GM21737 (cell line): ENCODE measurements around the gene ABL1.

Source experiments
- ATAC-seq: cut with Tn5 transposase; IDR thresholded peaks from one replicate; pipeline ENCODE4 v1.9.1; 2021; ENCODE audit warnings: mild to moderate bottlenecking, moderate library complexity; ENCODE audit not compliant: unreplicated experiment

The ABL1 gene

DNA sequence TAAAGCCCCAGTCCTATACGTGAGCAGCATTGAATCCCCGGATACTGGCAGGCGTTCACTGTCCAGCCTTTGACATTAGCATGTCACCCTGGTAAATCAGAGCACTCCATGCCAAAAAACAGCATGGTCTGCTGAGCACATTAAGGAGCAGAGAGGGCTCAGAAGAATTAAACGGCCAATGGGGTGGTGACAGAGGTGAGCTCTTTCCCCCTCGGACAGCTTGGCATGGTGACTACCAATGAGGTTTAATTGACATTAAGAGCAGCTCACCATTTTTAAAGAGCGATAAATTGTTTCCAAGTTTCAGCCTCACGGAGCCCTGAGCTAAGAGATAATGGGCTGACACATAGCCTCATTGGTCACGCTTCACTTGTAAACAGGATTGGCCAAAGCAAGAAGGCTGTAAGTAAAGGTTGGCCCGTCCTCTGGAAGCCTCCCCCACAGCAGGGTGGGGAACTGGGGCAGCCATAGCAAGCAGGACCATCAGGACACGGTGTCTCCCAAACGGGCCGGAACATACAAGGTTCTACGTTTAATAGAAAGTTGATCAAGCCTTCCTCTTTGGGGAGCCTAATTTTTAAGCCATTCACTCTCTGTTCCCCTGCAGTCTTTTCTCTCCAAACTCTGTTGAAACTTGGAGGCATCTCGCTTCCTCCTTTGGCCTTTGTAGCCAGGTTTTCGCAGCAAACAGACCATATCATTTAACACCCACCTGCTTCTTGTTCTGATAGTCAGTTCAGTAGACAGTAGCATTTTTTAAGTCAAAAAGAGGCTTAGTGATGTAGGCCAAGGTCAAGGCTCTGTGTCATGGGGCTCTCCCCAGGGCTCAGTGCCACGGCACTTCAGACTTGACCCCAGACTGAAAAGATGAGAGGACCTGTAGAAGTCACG is 35.7 kb downstream of the ABL1 start:
- ATAC-seq: no peak

DNA sequence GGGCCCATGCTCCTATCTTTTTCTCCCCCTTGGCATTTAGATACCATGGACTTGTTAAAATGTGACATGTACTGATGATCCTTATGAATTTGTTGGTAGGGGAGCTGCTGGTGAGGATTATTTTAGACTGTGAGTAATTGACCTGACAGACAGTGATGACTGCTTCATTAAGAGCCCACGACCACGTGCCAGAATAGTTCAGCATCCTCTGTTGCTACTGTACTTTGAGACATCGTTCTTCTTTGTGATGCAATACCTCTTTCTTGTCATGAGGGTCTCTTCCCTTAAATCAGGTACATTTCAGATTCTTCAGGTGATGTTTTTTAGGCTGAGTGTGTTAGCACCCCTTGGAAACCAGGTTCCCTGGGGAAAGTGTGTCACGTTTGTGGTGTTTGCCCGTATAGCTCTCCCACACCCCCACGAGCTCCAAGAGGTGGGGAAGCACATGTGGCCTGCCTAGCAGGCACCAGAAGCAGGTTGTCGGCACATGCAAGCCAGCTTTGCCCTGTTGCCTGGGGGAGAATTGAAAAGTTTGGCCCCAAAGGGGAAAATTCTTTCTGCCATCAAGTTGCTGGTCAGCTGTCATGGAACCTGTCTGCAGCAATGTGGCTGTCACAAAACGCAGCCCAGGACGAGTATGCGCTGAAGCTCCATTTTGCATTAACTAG is 36.5 kb downstream of the ABL1 start:
- ATAC-seq: no peak

DNA sequence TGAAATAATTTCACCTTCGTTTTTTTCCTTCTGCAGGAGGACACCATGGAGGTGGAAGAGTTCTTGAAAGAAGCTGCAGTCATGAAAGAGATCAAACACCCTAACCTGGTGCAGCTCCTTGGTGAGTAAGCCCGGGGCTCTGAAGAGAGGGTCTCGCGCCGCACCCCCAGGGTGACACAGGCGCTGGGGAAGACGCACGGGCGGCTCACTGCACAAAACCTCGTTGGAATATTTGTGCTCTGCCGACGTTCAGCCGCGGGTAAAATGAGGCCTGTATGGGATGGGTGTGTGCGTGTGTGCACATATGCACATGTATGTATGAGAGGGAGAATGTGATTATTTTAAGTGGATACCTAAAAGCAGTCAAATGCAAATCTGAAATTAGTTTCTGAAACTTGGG is 37.0 kb downstream of the ABL1 start:
- no peak for ATAC-seq

DNA sequence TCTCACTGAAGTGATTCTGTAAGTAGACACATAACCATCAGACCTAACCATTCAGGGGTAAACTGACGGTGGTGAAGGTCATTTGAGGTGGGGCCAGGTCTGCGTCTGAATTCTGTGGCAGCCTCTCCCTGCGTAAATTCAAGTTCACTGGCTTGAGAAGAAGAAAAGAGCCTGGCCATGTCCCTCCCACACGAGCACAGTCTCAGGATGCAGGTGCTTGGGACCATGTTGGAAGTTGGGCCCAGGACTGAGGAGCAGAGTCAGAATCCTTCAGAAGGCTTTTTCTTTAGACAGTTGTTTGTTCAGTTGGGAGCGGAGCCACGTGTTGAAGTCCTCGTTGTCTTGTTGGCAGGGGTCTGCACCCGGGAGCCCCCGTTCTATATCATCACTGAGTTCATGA is 37.5 kb downstream of the ABL1 start:
- ATAC-seq: no peak

DNA sequence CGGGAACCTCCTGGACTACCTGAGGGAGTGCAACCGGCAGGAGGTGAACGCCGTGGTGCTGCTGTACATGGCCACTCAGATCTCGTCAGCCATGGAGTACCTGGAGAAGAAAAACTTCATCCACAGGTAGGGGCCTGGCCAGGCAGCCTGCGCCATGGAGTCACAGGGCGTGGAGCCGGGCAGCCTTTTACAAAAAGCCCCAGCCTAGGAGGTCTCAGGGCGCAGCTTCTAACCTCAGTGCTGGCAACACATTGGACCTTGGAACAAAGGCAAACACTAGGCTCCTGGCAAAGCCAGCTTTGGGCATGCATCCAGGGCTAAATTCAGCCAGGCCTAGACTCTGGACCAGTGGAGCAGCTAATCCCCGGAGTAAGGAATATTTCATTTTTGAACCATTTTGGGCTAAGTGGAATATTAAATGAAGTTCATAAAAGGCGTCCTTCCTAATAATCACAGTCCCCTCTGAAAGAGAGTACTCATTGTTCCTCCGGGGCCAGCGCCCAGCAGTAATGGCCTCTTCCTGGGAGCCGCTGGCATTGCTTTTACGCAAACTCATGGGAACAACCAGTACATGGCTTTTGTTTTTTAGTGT is 38.0 kb downstream of the ABL1 start:
- no peak for ATAC-seq

DNA sequence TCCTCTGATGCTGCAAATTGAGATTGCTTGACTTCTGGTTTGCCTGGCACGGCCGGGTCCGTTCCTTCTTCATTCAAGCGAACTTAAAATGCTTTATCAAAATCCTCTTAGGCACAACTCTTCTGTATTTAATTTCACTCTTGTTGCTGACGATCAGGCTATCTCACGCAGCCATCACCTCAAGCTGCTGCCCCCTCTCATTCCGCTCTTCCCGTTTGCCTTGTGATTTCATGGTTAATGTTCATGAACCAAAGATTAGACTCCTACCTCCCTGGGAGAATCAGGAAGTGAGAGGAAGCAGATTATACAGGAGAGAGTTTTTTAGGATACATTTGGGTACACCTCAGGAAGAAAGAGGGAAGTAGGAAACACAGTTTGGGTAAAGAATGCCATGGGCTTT is 38.9 kb downstream of the ABL1 start:
- ATAC-seq: no peak

DNA sequence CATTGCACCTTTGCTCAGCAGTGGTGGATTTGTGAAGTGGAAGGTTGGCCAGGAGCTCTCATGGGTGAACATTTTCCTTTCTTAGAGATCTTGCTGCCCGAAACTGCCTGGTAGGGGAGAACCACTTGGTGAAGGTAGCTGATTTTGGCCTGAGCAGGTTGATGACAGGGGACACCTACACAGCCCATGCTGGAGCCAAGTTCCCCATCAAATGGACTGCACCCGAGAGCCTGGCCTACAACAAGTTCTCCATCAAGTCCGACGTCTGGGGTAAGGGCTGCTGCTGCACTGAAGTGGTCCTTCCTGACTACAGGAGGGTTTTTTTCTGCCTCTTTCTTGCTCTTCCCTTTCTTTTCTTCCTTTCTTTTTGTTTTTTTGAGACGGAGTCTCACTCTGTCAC is 39.7 kb downstream of the ABL1 start:
- no peak for ATAC-seq

DNA sequence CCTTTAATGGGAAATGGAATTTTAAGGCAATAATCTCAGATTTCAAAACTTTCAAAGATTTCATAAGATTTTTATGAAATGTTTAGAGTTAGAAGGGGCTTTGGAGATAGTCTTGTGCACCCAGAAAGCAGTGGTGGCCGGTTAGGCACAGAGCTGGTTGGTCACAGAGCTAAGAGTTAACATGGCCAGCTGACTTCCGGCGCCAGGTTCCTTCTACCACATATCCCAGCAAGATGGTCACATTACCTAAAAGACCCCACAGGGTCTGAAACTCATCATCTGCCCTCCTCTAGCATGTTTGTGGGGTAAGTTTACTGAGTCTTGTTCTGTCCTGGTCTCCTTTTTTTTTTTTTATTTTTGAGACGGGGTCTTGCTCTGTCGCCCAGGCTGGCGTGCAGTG is 42.2 kb downstream of the ABL1 start:
- ATAC-seq: no peak

DNA sequence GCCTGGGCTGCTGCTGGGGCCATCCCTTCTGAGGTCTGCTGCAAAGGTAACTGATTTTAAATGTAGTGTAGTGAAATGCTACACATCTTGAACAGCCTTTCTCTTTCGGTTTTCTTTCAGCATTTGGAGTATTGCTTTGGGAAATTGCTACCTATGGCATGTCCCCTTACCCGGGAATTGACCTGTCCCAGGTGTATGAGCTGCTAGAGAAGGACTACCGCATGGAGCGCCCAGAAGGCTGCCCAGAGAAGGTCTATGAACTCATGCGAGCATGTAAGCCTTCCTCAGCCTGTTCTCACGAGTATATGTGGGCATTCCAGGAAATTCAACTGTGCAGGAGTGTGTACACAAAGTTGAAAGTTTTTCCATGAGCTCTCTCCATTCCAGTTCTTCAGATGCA is 43.2 kb downstream of the ABL1 start:
- ATAC-seq: no peak

DNA sequence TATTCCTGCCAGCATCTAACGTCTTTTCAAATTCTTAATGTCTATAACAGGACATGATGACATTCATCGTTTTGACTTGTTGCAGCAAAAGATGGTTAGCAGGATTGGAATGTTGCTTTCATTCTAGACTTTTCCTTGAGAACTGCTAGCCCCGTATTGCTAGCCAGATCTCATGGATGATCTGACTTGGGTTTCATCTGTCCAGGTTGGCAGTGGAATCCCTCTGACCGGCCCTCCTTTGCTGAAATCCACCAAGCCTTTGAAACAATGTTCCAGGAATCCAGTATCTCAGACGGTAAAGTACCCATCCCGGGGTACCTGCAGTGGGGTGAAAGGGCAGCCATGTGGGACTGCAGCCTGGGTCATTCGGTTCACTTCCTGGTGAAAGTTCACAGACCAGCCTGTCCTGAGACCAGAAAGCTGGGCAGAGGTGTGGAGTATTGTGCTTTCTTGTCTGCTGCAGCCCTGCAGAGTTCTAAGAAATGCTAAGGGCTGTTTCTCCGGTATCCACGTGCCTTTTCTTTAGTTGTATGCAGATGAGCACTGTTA is 44.9 kb downstream of the ABL1 start:
- no peak for ATAC-seq

DNA sequence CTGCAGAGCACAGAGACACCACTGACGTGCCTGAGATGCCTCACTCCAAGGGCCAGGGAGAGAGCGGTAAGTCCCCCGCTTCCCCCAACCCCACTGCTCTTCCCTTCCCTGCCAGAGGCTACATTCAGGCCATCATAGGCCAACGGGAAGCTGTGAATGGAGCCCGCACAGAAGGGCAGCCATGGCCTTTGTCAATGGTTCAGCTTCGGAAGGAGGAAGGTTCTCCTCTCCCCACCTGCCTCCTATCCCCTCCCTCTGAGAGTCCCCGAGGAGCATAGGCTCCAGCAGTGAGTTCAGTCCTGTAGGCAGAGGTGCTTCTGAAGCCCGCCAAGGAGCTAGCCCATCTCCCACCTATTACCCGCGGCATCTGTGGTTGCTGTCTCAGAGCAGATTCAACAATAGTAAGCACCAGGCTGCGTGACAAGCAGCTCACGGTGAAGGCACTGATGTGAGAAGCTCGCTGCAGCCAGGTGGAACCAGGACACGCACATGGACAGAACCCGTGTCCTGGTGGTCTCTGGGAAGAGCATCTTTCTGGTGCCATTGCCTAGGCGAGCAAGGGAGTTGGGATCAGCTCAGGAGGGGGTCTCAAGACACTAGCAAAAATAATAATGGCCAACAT is 45.7 kb downstream of the ABL1 start:
- no peak for ATAC-seq

DNA sequence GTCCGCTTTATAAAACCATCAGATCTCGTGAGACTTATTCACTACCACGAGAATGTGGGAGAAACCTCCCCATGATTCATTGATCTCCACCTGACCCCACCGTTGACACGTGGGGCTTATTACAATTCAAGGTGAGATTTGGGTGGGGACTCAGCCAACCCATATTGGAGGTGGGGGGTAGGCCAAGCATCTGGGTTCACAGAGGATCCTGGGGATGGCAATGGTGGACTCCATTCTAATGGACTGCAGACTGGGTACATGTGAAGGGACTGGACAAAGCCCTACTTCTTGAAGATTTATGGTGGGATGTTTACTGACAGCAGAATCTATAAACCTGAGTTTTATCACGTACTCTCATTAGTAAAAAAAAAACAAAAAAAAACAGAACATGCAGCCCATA is 46.5 kb downstream of the ABL1 start:
- ATAC-seq: no peak

DNA sequence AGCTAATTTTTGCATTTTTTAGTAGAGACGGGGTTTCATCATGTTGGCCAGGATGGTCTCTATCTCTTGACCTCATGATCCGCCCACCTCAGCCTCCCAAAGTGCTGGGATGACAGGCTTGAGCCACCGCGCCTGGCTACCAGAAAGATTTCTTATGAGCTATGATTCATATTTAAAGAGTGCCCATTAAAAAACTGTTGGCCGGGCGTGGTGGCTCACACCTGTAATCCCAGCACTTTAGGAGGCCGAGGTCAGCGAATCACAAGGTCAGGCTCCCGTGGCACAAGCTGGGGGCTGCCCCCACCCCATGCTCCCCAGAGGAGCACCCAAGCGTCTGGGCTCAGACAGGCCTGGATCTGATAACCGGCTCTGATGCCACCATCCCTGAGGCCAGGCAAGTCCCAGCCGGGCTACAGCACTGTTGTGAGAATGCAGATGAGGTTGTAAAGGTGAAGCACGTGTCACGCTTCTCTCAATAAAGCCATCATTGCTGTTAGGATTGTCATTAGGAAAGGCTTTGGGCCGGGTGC is 47.7 kb downstream of the ABL1 start:
- ATAC-seq: no peak

DNA sequence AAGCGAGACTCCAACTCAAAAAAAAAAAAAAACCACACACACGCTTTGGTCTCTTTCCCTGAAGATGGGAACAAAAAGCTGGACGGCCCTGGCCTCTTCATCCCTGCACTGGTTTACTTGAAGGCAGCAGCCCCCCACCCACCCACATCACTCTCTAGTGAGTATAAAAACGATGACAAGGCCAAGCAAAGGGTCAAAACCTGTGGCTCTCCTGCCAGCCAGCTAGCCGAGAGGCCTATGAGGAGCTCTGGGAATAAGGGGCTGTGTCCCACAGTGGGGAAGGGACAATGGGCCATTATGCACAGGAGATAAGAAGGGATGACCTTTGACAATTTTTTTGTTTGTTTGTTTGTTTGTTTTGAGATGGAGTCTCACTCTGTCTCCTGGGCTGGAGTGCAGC is 48.4 kb downstream of the ABL1 start:
- ATAC-seq: no peak

DNA sequence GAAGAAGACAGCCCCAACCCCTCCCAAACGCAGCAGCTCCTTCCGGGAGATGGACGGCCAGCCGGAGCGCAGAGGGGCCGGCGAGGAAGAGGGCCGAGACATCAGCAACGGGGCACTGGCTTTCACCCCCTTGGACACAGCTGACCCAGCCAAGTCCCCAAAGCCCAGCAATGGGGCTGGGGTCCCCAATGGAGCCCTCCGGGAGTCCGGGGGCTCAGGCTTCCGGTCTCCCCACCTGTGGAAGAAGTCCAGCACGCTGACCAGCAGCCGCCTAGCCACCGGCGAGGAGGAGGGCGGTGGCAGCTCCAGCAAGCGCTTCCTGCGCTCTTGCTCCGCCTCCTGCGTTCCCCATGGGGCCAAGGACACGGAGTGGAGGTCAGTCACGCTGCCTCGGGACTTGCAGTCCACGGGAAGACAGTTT is 49.1 kb downstream of the ABL1 start:
- no peak for ATAC-seq

DNA sequence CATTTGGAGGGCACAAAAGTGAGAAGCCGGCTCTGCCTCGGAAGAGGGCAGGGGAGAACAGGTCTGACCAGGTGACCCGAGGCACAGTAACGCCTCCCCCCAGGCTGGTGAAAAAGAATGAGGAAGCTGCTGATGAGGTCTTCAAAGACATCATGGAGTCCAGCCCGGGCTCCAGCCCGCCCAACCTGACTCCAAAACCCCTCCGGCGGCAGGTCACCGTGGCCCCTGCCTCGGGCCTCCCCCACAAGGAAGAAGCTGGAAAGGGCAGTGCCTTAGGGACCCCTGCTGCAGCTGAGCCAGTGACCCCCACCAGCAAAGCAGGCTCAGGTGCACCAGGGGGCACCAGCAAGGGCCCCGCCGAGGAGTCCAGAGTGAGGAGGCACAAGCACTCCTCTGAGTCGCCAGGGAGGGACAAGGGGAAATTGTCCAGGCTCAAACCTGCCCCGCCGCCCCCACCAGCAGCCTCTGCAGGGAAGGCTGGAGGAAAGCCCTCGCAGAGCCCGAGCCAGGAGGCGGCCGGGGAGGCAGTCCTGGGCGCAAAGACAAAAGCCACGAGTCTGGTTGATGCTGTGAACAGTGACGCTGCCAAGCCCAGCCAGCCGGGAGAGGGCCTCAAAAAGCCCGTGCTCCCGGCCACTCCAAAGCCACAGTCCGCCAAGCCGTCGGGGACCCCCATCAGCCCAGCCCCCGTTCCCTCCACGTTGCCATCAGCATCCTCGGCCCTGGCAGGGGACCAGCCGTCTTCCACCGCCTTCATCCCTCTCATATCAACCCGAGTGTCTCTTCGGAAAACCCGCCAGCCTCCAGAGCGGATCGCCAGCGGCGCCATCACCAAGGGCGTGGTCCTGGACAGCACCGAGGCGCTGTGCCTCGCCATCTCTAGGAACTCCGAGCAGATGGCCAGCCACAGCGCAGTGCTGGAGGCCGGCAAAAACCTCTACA is 49.8 kb downstream of the ABL1 start:
- no peak for ATAC-seq

DNA sequence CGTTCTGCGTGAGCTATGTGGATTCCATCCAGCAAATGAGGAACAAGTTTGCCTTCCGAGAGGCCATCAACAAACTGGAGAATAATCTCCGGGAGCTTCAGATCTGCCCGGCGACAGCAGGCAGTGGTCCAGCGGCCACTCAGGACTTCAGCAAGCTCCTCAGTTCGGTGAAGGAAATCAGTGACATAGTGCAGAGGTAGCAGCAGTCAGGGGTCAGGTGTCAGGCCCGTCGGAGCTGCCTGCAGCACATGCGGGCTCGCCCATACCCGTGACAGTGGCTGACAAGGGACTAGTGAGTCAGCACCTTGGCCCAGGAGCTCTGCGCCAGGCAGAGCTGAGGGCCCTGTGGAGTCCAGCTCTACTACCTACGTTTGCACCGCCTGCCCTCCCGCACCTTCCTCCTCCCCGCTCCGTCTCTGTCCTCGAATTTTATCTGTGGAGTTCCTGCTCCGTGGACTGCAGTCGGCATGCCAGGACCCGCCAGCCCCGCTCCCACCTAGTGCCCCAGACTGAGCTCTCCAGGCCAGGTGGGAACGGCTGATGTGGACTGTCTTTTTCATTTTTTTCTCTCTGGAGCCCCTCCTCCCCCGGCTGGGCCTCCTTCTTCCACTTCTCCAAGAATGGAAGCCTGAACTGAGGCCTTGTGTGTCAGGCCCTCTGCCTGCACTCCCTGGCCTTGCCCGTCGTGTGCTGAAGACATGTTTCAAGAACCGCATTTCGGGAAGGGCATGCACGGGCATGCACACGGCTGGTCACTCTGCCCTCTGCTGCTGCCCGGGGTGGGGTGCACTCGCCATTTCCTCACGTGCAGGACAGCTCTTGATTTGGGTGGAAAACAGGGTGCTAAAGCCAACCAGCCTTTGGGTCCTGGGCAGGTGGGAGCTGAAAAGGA is 50.7 kb downstream of the ABL1 start:
- no peak for ATAC-seq

DNA sequence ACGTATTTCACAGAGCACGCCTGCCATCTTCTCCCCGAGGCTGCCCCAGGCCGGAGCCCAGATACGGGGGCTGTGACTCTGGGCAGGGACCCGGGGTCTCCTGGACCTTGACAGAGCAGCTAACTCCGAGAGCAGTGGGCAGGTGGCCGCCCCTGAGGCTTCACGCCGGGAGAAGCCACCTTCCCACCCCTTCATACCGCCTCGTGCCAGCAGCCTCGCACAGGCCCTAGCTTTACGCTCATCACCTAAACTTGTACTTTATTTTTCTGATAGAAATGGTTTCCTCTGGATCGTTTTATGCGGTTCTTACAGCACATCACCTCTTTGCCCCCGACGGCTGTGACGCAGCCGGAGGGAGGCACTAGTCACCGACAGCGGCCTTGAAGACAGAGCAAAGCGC is 51.9 kb downstream of the ABL1 start:
- ATAC-seq: no peak
